ENCODE results near the gene OR11H6.

- TF ChIP-seq REST (IDR thresholded peaks at IDR 0.05; ENCODE audit: low read depth, low read length) (no peak), CTCF (IDR thresholded peaks at IDR 0.05) (no peak), FOXM1 (IDR thresholded peaks at IDR 0.05; ENCODE audit: low read depth) (no peak), RCOR1 (IDR thresholded peaks at IDR 0.05; ENCODE audit: low read length) (no peak), POLR2AphosphoS5 (IDR thresholded peaks at IDR 0.05; ENCODE audit: low read depth, low read length) (no peak), CHD2 (IDR thresholded peaks at IDR 0.05; ENCODE audit: low read length, partially characterized antibody) (no peak), SMC3 (IDR thresholded peaks at IDR 0.05; ENCODE audit: low read depth, low read length) (no peak), MXI1 (IDR thresholded peaks at IDR 0.05; ENCODE audit: low read depth, low read length) (no peak), EP300 (IDR thresholded peaks at IDR 0.05; ENCODE audit: borderline replicate concordance in 1 of 2, low read depth in 1 of 2, low read length in 1 of 2) (no peak), TCF12 (IDR thresholded peaks at IDR 0.05) (no peak)
Observed at GRCh38 chr14:20209595-20209994, 13.9 kb upstream of the OR11H6 start.
